H9 (cell line): ENCODE results near the gene TANGO6. TPM values are rescaled to one million over a fixed set of nuclear protein-coding genes. Genes with fewer than 3 reads are reported as not detected.
"Not testable (repeated sequence)": the region's sequence is repeated elsewhere in the genome, so short reads cannot be mapped to it uniquely, and the experiment has no call there.

Source experiments
- DNase-seq: peaks from one replicate; pipeline ENCODE4 v3.0.0-alpha.2; 2017
- H2AFZ ChIP-seq: one replicate; pipeline ENCODE4 v1.6.1; 2013; ENCODE audit warnings: mild to moderate bottlenecking, low read length, control low read depth, moderate library complexity
- H2AK5ac ChIP-seq: 2 replicates; pipeline ENCODE4 v1.6.1; 2013; ENCODE audit warnings: low read length, control low read depth, mixed read lengths; ENCODE audit not compliant: insufficient read length
- H2BK120ac ChIP-seq: one replicate; pipeline ENCODE4 v1.6.1; 2013; ENCODE audit warnings: low read depth, mild to moderate bottlenecking, low read length, control low read depth, inconsistent platforms; ENCODE audit not compliant: poor library complexity, severe bottlenecking
- H2BK12ac ChIP-seq: 2 replicates; pipeline ENCODE4 v1.6.1; 2013; ENCODE audit warnings: low read length, control low read depth, mixed read lengths, low read depth; ENCODE audit not compliant: insufficient read length
- H2BK15ac ChIP-seq: 2 replicates; pipeline ENCODE4 v1.6.1; 2013; ENCODE audit warnings: low read depth, low read length, control low read depth
- H2BK20ac ChIP-seq: one replicate; pipeline ENCODE4 v1.6.1; 2013; ENCODE audit warnings: low read depth, mild to moderate bottlenecking, low read length, control low read depth, inconsistent platforms; ENCODE audit not compliant: poor library complexity, severe bottlenecking
- H2BK5ac ChIP-seq: 2 replicates; pipeline ENCODE4 v1.6.1; 2013; ENCODE audit warnings: low read length, control low read depth, mixed read lengths; ENCODE audit not compliant: insufficient read length
- H3K14ac ChIP-seq: 2 replicates; pipeline ENCODE4 v1.6.1; 2013; ENCODE audit warnings: low read length, control low read depth; ENCODE audit not compliant: insufficient read depth
- H3K18ac ChIP-seq: 2 replicates; pipeline ENCODE4 v1.6.1; 2013; ENCODE audit warnings: low read depth, mild to moderate bottlenecking, mixed read lengths, low read length, control low read depth; ENCODE audit not compliant: insufficient read length
- H3K23ac ChIP-seq: 2 replicates; pipeline ENCODE4 v1.6.1; 2013; ENCODE audit warnings: low read length, control low read depth, mixed read lengths, low read depth; ENCODE audit not compliant: insufficient read length
- H3K23me2 ChIP-seq: 2 replicates; pipeline ENCODE4 v1.6.1; 2013; ENCODE audit warnings: low read depth, mild to moderate bottlenecking, mixed read lengths, low read length, control low read depth; ENCODE audit not compliant: insufficient read length, poor library complexity, severe bottlenecking
- H3K27ac ChIP-seq: 2 replicates; pipeline ENCODE4 v1.5.1; 2013; ENCODE audit warnings: low read length, control low read depth, mixed read lengths, low read depth; ENCODE audit not compliant: insufficient read length
- H3K27me3 ChIP-seq: 2 replicates; pipeline ENCODE4 v1.6.1; 2013; ENCODE audit warnings: low read length, control low read depth, inconsistent platforms; ENCODE audit not compliant: insufficient read depth
- H3K4ac ChIP-seq: 2 replicates; pipeline ENCODE4 v1.6.1; 2013; ENCODE audit warnings: low read depth, mild to moderate bottlenecking, control low read depth, inconsistent platforms, low read length, moderate library complexity
- H3K4me1 ChIP-seq: 2 replicates; pipeline ENCODE4 v1.6.1; 2013; ENCODE audit warnings: low read length, control low read depth, inconsistent platforms; ENCODE audit not compliant: insufficient read depth
- H3K4me2 ChIP-seq: 2 replicates; pipeline ENCODE4 v1.6.1; 2013; ENCODE audit warnings: low read length, control low read depth, mixed read lengths; ENCODE audit not compliant: insufficient read length, insufficient read depth
- H3K56ac ChIP-seq: 2 replicates; pipeline ENCODE4 v1.6.1; 2013; ENCODE audit warnings: low read depth, mild to moderate bottlenecking, mixed read lengths, low read length, control low read depth; ENCODE audit not compliant: insufficient read length
- H3K79me1 ChIP-seq: 2 replicates; pipeline ENCODE4 v1.6.1; 2013; ENCODE audit warnings: low read depth, mild to moderate bottlenecking, moderate library complexity, low read length, control low read depth, inconsistent platforms; ENCODE audit not compliant: insufficient read depth, poor library complexity, severe bottlenecking
- H3K79me2 ChIP-seq: 2 replicates; pipeline ENCODE4 v1.6.1; 2013; ENCODE audit warnings: low read length, control low read depth, inconsistent platforms; ENCODE audit not compliant: insufficient read depth
- H3K9ac ChIP-seq: 2 replicates; pipeline ENCODE4 v1.6.1; 2013; ENCODE audit warnings: low read length, control low read depth, mixed read lengths; ENCODE audit not compliant: insufficient read length; ENCODE audit errors: extremely low read depth
- H3K9me3 ChIP-seq: one replicate; pipeline ENCODE4 v1.6.1; 2013; ENCODE audit warnings: low read depth, low read length, inconsistent platforms; ENCODE audit not compliant: control insufficient read depth
- H3T11ph ChIP-seq: one replicate; pipeline ENCODE4 v1.6.1; 2013; ENCODE audit warnings: mild to moderate bottlenecking, low read length, control low read depth, inconsistent platforms
- H4K20me1 ChIP-seq: one replicate; pipeline ENCODE4 v1.6.1; 2013; ENCODE audit not compliant: control insufficient read depth, insufficient read length, insufficient read depth
- H4K5ac ChIP-seq: 2 replicates; pipeline ENCODE4 v1.6.1; 2013; ENCODE audit warnings: low read depth, mild to moderate bottlenecking, mixed read lengths, low read length, control low read depth; ENCODE audit not compliant: insufficient read length
- H4K8ac ChIP-seq: replicated peaks from 2 replicates; pipeline ENCODE4 v1.6.1; 2013; ENCODE audit warnings: low read length, control low read depth, mixed read lengths, low read depth; ENCODE audit not compliant: insufficient read length
- H4K91ac ChIP-seq: 2 replicates; pipeline ENCODE4 v1.6.1; 2013; ENCODE audit warnings: low read depth, mild to moderate bottlenecking, moderate library complexity, mixed read lengths, low read length, control low read depth; ENCODE audit not compliant: insufficient read length
- H3K27ac Mint-ChIP-seq, 3 experiments: 2 replicates in 2 of 3; 3 replicates in 1 of 3; pipeline ENCODE4 v1.8.0; 2020 to 2021; ENCODE audit warnings: mixed read lengths in 3 of 3, mild to moderate bottlenecking in 1 of 3, moderate library complexity in 1 of 3
- H3K27me3 Mint-ChIP-seq: 2 replicates; pipeline ENCODE4 v1.8.0; 2021; ENCODE audit warnings: low read depth, mild to moderate bottlenecking, moderate library complexity, mixed read lengths
- H3K36me3 Mint-ChIP-seq, 3 experiments: 2 replicates in 2 of 3; 3 replicates in 1 of 3; pipeline ENCODE4 v1.8.0; 2020 to 2021; ENCODE audit warnings: low read depth in 3 of 3, mixed read lengths in 3 of 3; ENCODE audit not compliant: insufficient read depth in 1 of 3
- H3K4me1 Mint-ChIP-seq, 2 experiments: 2 replicates each; pipeline ENCODE4 v1.8.0; 2020; ENCODE audit warnings: mixed read lengths in 2 of 2
- H3K4me3 Mint-ChIP-seq, 2 experiments: 2 replicates in 1 of 2; 3 replicates in 1 of 2; pipeline ENCODE4 v1.8.0; 2020 to 2021; ENCODE audit warnings: mild to moderate bottlenecking in 2 of 2, mixed read lengths in 2 of 2, moderate library complexity in 1 of 2
- H3K9me3 Mint-ChIP-seq, 2 experiments: 2 replicates in 1 of 2; 3 replicates in 1 of 2; pipeline ENCODE4 v1.8.0; 2020; ENCODE audit warnings: mild to moderate bottlenecking in 2 of 2, mixed read lengths in 2 of 2, moderate library complexity in 1 of 2
- CTCF ChIP-seq: fragments of 200-600 bp; sonication (generic); conservative IDR thresholded peaks from 3 replicates; pipeline ENCODE4 v1.8.0; 2021; ENCODE audit warnings: antibody characterized with exemption, mild to moderate bottlenecking
- WGBS: extraction: QIAGEN DNeasy Blood & Tissue Kit; methylation state at CpG from one replicate; pipeline ENCODE4 v1.1.7; 2013; ENCODE audit warnings: missing lambda C conversion rate, low lambda C conversion rate, mixed read lengths; ENCODE audit not compliant: insufficient read length; ENCODE audit errors: extremely low coverage; 5-methylcytosine and 5-hydroxymethylcytosine counted together
- total RNA-seq: library from RNA; stranded (reverse); gene quantifications from 2 replicates; pipeline ENCODE4 v1.2.1, GENCODE V29; 2021

The TANGO6 gene
- total RNA-seq, 1 experiment from 2014 or later = 12.0 TPM

- H3K27ac ChIP-seq = no peak overlapping the region
- DNase-seq = no peak
These were observed 280.6 kb downstream of the TANGO6 start for GRCh38 chr16:69123910-69124309.

GRCh38 chr16:69124406-69124805 lies 281.1 kb downstream of the TANGO6 start:
- not testable (repeated sequence) for H4K8ac ChIP-seq, H2AFZ ChIP-seq, H4K5ac ChIP-seq, H2BK15ac ChIP-seq, H3K79me2 ChIP-seq, H3K23me2 ChIP-seq, H3K9me3 Mint-ChIP-seq, H3K27me3 Mint-ChIP-seq, H3K27me3 ChIP-seq, H3K4me1 ChIP-seq, H3K4me3 Mint-ChIP-seq, H3K27ac ChIP-seq, H2BK20ac ChIP-seq, H3K56ac ChIP-seq, H3K9ac ChIP-seq, H2BK120ac ChIP-seq, H2AK5ac ChIP-seq, H3K4me1 Mint-ChIP-seq, H3T11ph ChIP-seq, H4K91ac ChIP-seq, H4K20me1 ChIP-seq, H3K27ac Mint-ChIP-seq, H2BK5ac ChIP-seq, H3K4ac ChIP-seq, H3K9me3 ChIP-seq, H3K18ac ChIP-seq, H3K14ac ChIP-seq, H3K4me2 ChIP-seq, H3K23ac ChIP-seq, H3K79me1 ChIP-seq, DNase-seq, H2BK12ac ChIP-seq
- no CpG with 5 or more reads among the region's 8 CpGs for WGBS
- peaks cover 24 to 46% (median 40%) of the 10 kb centered on the region in 3 experiments for H3K36me3 Mint-ChIP-seq

More at GRCh38 chr16:69123910-69124309, 280.6 kb downstream of the TANGO6 start:
- Histone ChIP-seq H3K23ac (no peak overlapping the region), H3T11ph (no peak overlapping the region), H4K20me1 (peaks cover 2% of the 10 kb centered on the region), H3K4ac (no peak overlapping the region), H3K9ac (no peak overlapping the region), H3K56ac (no peak overlapping the region), H2AK5ac (no peak overlapping the region), H2BK120ac (no peak overlapping the region), H3K4me1 (no peaks in the 10 kb centered on the region), H3K79me1 (peaks cover 3% of the 10 kb centered on the region), H3K27me3 (no peaks in the 10 kb centered on the region), H3K18ac (no peak overlapping the region), H2AFZ (no peak overlapping the region), H3K23me2 (no peaks in the 10 kb centered on the region), H2BK20ac (no peak overlapping the region), H2BK15ac (no peak overlapping the region), H4K5ac (no peak overlapping the region), H4K8ac (no peak overlapping the region), H3K14ac (no peak overlapping the region), H3K9me3 (no peaks in the 10 kb centered on the region), H4K91ac (no peak overlapping the region), H3K79me2 (peaks cover 6% of the 10 kb centered on the region; the same call in 1 of the 2 replicates), H3K4me2 (no peak overlapping the region), H2BK12ac (no peak overlapping the region), H2BK5ac (no peak overlapping the region)
- Mint-ChIP-seq H3K4me1 (0 out of 4 replicates have a peak, but pooled peaks cover 0 to 2% of the 10 kb centered on the region in 2 experiments), H3K9me3 (no peaks in the 10 kb centered on the region), H3K36me3 (peaks cover 28 to 49% (median 44%) of the 10 kb centered on the region in 3 experiments), H3K27me3 (no peaks in the 10 kb centered on the region), H3K27ac (no peak overlapping the region), H3K4me3 (no peak overlapping the region)
- peak; percentile 81 for TF ChIP-seq CTCF
- no CpG with 5 or more reads among the region's 3 CpGs for WGBS
